Adrenal gland (tissue), 12 donors: ENCODE results near the gene ADSS1. TPM values are rescaled to one million over a fixed set of nuclear protein-coding genes. Genes with fewer than 3 reads are reported as not detected.
"Not testable (repeated sequence)": the region's sequence is repeated elsewhere in the genome, so short reads cannot be mapped to it uniquely, and the experiment has no call there.

Experiments used
- DNase-seq, 7 donors: peaks; one replicate each; pipeline ENCODE4 v3.0.0-alpha.2; 2019 to 2020
- H3K27ac ChIP-seq, 5 donors: fragments of 200-600 bp; sonication (generic) in 4 of 5; 1 replicate in 3 of 5; 2 replicates in 2 of 5; pipeline versions ENCODE4 v1.5.1 to v1.8.0; 2016 to 2020; ENCODE audit warnings: mild to moderate bottlenecking in 1 of 5
- H3K27me3 ChIP-seq: fragments of 200-600 bp; 2 replicates; pipeline ENCODE4 v1.8.0; 2021
- H3K36me3 ChIP-seq, 2 donors: fragments of 200-600 bp; replicated peaks in 1 of 2; 1 replicate in 1 of 2; 2 replicates in 1 of 2; pipeline versions ENCODE4 v1.5.1 to v1.8.0; 2018 to 2022
- H3K4me1 ChIP-seq, 2 donors: fragments of 200-600 bp; replicated peaks in 1 of 2; 1 replicate in 1 of 2; 2 replicates in 1 of 2; pipeline versions ENCODE4 v1.5.1 to v1.8.0; 2018 to 2021
- H3K4me3 ChIP-seq, 4 donors: fragments of 200-600 bp; sonication (generic) in 3 of 4; one replicate each; pipeline ENCODE4 v1.5.1; 2016 to 2018
- H3K9me3 ChIP-seq, 3 donors: fragments of 200-600 bp; sonication (generic) in 1 of 3; replicated peaks in 1 of 3; 1 replicate in 2 of 3; 2 replicates in 1 of 3; pipeline versions ENCODE4 v1.5.1 to v1.8.0; 2016 to 2021
- POLR2A ChIP-seq, 2 donors: fragments of 450-650 bp; IDR thresholded peaks; one replicate each; pipeline ENCODE4 v1.6.1; 2017; ENCODE audit warnings: antibody characterized with exemption in 2 of 2, mild to moderate bottlenecking in 2 of 2, moderate library complexity in 1 of 2
- whole genome bisulfite sequencing, 4 donors: extraction: QIAGEN DNeasy Blood & Tissue Kit in 2 of 4; methylation state at CpG; one replicate each; pipeline versions ENCODE4 v1.1.5 to v1.1.7; 2013 to 2017; 5-methylcytosine and 5-hydroxymethylcytosine counted together
- intact Hi-C, 2 donors: fragments of 100-400 bp; cut with DNase I; formaldehyde crosslinking; loops; one replicate each; pipeline versions ENCODE4 v1.14.1 to v1.15.0; 2022 to 2023
- polyA plus RNA-seq, 3 donors: library from polyadenylated mRNA; stranded (reverse); fragments of 200-250 nt in 2 of 3; fragments of 350-450 nt in 1 of 3; fragmentation: Illumina TruSeq in 1 of 3; extraction: RNeasy Lipid Tissue Mini Kit (QIAGEN cat#74804) in 1 of 3; gene quantifications; one replicate each; pipeline ENCODE4 v1.2.3, GENCODE V29; 2013 to 2014
- total RNA-seq, 9 donors: library from RNA; depleted of rRNA in 4 of 9; stranded (reverse); fragments of >200 nt in 4 of 9; fragments of 120-200 nt in 1 of 9; fragmentation: NEBNext Ultra II Directional in 1 of 9; extraction: Animal tissue kit (Norgen Biotek cat#: 25700) in 1 of 9; gene quantifications; one replicate each; pipeline versions ENCODE4 v1.1.0 to v1.2.4, GENCODE V29; 2013 to 2023
- TF ChIP-seq, protein P1 (sequence below), 6 experiments: fragments of 450-650 bp in 4 of 6; fragments of 200-600 bp in 2 of 6; sonication (generic) in 1 of 6; IDR thresholded peaks; 1 replicate in 5 of 6; 2 replicates in 1 of 6; pipeline versions ENCODE4 v1.5.1 to v1.8.0; 2016 to 2021; ENCODE audit warnings: antibody characterized with exemption in 6 of 6, mild to moderate bottlenecking in 2 of 6, moderate library complexity in 1 of 6
- donor health status: healthy with polysubstance abuse.
- donor health status: Bipolar disorder and iron deficiency.
- donor health status: DM: yes; HTN: yes; CAD: no.
- donor health status: DM: no; HTN: no; CAD: no.
- donor health status: DM: no; HTN: no; CAD: no.
- donor health status: DM: yes; HTN: yes; CAD: no.

Gene ADSS1
- total and polyA plus RNA-seq, 12 donors: 4.0 to 39.1 (median 16.9) TPM

DNA sequence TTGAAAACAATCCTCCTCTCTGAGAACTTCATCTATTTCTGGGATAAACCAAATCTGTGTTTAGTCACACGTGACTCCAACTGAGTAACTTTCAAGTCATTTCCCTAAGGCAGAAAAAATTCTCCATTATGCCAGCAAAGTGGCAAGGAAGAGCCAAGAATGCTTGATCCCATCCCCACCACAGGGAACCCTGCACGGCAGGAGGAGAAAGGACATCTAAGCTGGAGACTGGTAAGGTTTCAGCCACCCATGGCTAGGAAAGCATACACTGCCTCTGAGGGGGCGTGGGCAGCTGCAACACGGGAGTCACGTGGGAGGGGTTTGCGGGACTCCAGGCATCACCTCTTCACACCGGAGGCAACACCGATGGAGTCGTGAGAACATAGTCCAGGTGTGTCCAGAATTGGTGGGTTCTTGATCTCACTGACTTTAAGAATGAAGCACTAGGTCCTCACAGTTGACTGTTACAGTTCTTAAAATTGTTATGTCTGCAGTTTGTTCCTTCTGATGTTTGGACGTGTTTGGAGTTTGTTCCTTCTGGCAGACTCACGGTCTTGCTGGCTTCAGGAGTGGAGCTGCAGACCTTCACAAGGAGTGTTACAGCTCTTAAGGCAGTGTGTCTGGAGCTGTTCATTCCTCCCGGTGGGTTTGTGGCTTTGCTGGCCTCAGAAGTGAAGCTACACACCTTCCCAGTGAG is 26.2 kb downstream of the ADSS1 start:
- intact Hi-C loops: no loop called here

DNA sequence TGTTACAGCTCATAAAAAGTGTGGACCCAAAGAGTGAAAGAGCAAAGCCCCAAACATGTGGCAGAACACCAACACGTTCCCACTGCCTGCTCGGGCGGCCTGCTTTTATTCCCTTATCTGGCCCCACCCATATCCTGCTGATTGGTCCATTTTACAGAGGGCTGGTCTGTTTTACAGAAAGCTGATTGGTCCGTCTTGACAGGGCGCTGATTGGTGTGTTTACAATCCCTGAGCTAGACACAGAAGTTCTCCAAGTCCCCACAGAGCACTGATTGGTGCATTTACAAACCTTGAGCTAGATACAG is 26.7 kb downstream of the ADSS1 start:
- H3K27ac ChIP-seq, intact Hi-C loops, H3K36me3 ChIP-seq, DNase-seq, H3K27me3 ChIP-seq, H3K4me3 ChIP-seq, H3K9me3 ChIP-seq: not testable (repeated sequence)
- H3K4me1 ChIP-seq: peaks cover 10 to 26% of the 10 kb centered on the region in 2 donors
- 93 to 96% (median 94%) methylated on average over 5 of the region's 5 CpGs for WGBS, 4 donors

More for the DNA sequence above, 26.2 kb downstream of the ADSS1 start:
- no peaks in the 10 kb centered on the region for H3K27me3 ChIP-seq
- H3K9me3 ChIP-seq: no peaks in the 10 kb centered on the region
- H3K4me1 ChIP-seq: peaks cover 10 to 21% of the 10 kb centered on the region in 2 donors
- no peak for DNase-seq
- no peaks in the 10 kb centered on the region for H3K36me3 ChIP-seq
- no peak overlapping the region for H3K4me3 ChIP-seq
- TF ChIP-seq, protein P1, sequence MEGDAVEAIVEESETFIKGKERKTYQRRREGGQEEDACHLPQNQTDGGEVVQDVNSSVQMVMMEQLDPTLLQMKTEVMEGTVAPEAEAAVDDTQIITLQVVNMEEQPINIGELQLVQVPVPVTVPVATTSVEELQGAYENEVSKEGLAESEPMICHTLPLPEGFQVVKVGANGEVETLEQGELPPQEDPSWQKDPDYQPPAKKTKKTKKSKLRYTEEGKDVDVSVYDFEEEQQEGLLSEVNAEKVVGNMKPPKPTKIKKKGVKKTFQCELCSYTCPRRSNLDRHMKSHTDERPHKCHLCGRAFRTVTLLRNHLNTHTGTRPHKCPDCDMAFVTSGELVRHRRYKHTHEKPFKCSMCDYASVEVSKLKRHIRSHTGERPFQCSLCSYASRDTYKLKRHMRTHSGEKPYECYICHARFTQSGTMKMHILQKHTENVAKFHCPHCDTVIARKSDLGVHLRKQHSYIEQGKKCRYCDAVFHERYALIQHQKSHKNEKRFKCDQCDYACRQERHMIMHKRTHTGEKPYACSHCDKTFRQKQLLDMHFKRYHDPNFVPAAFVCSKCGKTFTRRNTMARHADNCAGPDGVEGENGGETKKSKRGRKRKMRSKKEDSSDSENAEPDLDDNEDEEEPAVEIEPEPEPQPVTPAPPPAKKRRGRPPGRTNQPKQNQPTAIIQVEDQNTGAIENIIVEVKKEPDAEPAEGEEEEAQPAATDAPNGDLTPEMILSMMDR (IDR thresholded peaks at IDR 0.05): no peak
- no peak for TF ChIP-seq POLR2A (IDR thresholded peaks at IDR 0.05)
- no peak overlapping the region for H3K27ac ChIP-seq
- WGBS, 4 donors: 86 to 92% (median 89%) methylated on average over 12 of the region's 12 CpGs

DNA sequence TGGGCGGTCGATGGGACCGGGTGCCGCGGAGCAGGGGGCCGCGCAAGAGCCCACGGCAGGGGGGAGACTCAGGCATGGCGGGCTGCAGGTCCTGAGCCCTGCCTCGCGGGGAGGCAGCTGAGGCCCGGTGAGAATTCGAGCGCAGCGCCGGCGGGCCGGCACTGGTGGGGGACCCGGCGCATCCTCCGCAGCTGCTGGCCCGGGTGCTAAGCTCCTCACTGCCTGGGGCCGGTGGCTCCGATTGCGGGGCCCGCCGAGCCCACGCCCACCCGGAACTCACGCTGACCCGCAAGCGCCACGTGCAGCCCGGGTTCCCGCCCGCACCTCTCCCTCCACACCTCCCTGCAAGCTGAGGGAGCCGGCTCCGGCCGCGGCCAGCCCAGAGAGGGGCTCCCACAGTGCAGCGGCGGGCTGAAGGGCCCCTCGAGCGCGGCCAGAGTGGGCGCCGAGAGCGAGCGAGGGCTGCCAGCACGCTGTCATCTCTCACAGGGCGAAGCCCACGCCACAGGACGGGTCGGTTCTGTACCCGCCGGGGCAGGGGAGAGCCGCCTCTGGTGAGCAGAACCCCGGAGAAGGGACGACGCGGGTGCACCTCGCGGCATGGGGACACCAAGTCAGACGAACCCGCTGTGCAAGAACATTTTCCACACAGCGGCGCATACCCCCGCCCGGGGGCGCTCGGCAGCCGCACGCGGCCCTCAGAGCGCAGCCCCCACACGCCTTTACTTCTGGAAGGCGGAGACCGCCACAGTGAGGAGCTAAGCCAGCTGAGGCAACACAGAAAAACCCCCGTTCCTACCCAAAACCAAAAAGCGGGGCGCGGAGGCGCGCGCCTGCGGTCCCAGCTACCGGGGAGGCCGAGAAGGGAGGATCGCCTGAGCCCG is 27.8 kb downstream of the ADSS1 start:
- Histone ChIP-seq H3K27ac (peak overlapping the region in 4 of 5 donors; percentile 44 to 86 (median 76)), H3K27me3 (no peaks in the 10 kb centered on the region), H3K9me3 (no peaks in the 10 kb centered on the region), H3K4me1 (peaks cover 10 to 26% of the 10 kb centered on the region in 2 donors), H3K36me3 (peaks cover 0 to 15% of the 10 kb centered on the region in 2 donors), H3K4me3 (peak overlapping the region in 1 of 4 donors; percentile 70)
- TF ChIP-seq, protein P1 (IDR thresholded peaks at IDR 0.05): no peak
- TF ChIP-seq POLR2A (IDR thresholded peaks at IDR 0.05): no peak
- WGBS, 4 donors: 78 to 83% (median 80%) methylated on average over 34 to 90 of the region's 90 CpGs
- no peak for DNase-seq
- intact Hi-C loops: no loop called here

DNA sequence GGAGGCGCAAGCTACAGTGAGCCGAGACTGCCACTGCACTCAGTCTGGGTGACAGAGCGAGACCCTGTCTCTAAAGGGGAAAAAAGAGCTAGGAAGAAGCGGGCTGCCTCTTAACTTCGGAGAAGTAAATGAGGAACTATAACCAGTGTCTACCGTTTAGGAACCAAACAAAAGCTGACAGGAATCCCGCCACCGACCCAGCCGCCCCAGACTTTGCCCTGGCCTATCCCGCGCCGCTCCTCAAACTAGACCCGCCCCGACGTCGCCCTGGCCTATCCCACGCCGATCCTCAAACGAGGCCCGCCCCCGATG is 28.4 kb downstream of the ADSS1 start:
- no peaks in the 10 kb centered on the region for H3K27me3 ChIP-seq
- TF ChIP-seq POLR2A (IDR thresholded peaks at IDR 0.05): peak in 1 of 2 donors; percentile 41
- TF ChIP-seq, protein P1 (IDR thresholded peaks at IDR 0.05): no peak
- H3K27ac ChIP-seq: peak overlapping the region in 4 of 5 donors; percentile 44 to 86 (median 76)
- H3K4me1 ChIP-seq: peaks cover 10 to 26% of the 10 kb centered on the region in 2 donors
- intact Hi-C loops: no loop called here
- H3K4me3 ChIP-seq: peak overlapping the region in 1 of 4 donors; percentile 70
- WGBS, 4 donors: 2 to 5% (median 3%) methylated on average over 13 to 21 of the region's 21 CpGs
- H3K36me3 ChIP-seq: peaks cover 0 to 21% of the 10 kb centered on the region in 2 donors
- no peak for DNase-seq
- no peaks in the 10 kb centered on the region for H3K9me3 ChIP-seq
